H9 (cell line): ENCODE results near the gene DNTT. TPM values are rescaled to one million over a fixed set of nuclear protein-coding genes. Genes with fewer than 3 reads are reported as not detected.

Experiments used
- DNase-seq: peaks from one replicate; pipeline ENCODE4 v3.0.0-alpha.2; 2017
- H2AFZ ChIP-seq: one replicate; pipeline ENCODE4 v1.6.1; 2013; ENCODE audit warnings: mild to moderate bottlenecking, low read length, control low read depth, moderate library complexity
- H2AK5ac ChIP-seq: 2 replicates; pipeline ENCODE4 v1.6.1; 2013; ENCODE audit warnings: low read length, control low read depth, mixed read lengths; ENCODE audit not compliant: insufficient read length
- H2BK120ac ChIP-seq: one replicate; pipeline ENCODE4 v1.6.1; 2013; ENCODE audit warnings: low read depth, mild to moderate bottlenecking, low read length, control low read depth, inconsistent platforms; ENCODE audit not compliant: poor library complexity, severe bottlenecking
- H2BK12ac ChIP-seq: 2 replicates; pipeline ENCODE4 v1.6.1; 2013; ENCODE audit warnings: low read length, control low read depth, mixed read lengths, low read depth; ENCODE audit not compliant: insufficient read length
- H2BK15ac ChIP-seq: 2 replicates; pipeline ENCODE4 v1.6.1; 2013; ENCODE audit warnings: low read depth, low read length, control low read depth
- H2BK20ac ChIP-seq: one replicate; pipeline ENCODE4 v1.6.1; 2013; ENCODE audit warnings: low read depth, mild to moderate bottlenecking, low read length, control low read depth, inconsistent platforms; ENCODE audit not compliant: poor library complexity, severe bottlenecking
- H2BK5ac ChIP-seq: 2 replicates; pipeline ENCODE4 v1.6.1; 2013; ENCODE audit warnings: low read length, control low read depth, mixed read lengths; ENCODE audit not compliant: insufficient read length
- H3K14ac ChIP-seq: 2 replicates; pipeline ENCODE4 v1.6.1; 2013; ENCODE audit warnings: low read length, control low read depth; ENCODE audit not compliant: insufficient read depth
- H3K18ac ChIP-seq: 2 replicates; pipeline ENCODE4 v1.6.1; 2013; ENCODE audit warnings: low read depth, mild to moderate bottlenecking, mixed read lengths, low read length, control low read depth; ENCODE audit not compliant: insufficient read length
- H3K23ac ChIP-seq: 2 replicates; pipeline ENCODE4 v1.6.1; 2013; ENCODE audit warnings: low read length, control low read depth, mixed read lengths, low read depth; ENCODE audit not compliant: insufficient read length
- H3K23me2 ChIP-seq: 2 replicates; pipeline ENCODE4 v1.6.1; 2013; ENCODE audit warnings: low read depth, mild to moderate bottlenecking, mixed read lengths, low read length, control low read depth; ENCODE audit not compliant: insufficient read length, poor library complexity, severe bottlenecking
- H3K27ac ChIP-seq: 2 replicates; pipeline ENCODE4 v1.5.1; 2013; ENCODE audit warnings: low read length, control low read depth, mixed read lengths, low read depth; ENCODE audit not compliant: insufficient read length
- H3K27me3 ChIP-seq: 2 replicates; pipeline ENCODE4 v1.6.1; 2013; ENCODE audit warnings: low read length, control low read depth, inconsistent platforms; ENCODE audit not compliant: insufficient read depth
- H3K4ac ChIP-seq: 2 replicates; pipeline ENCODE4 v1.6.1; 2013; ENCODE audit warnings: low read depth, mild to moderate bottlenecking, control low read depth, inconsistent platforms, low read length, moderate library complexity
- H3K4me1 ChIP-seq: 2 replicates; pipeline ENCODE4 v1.6.1; 2013; ENCODE audit warnings: low read length, control low read depth, inconsistent platforms; ENCODE audit not compliant: insufficient read depth
- H3K4me2 ChIP-seq: 2 replicates; pipeline ENCODE4 v1.6.1; 2013; ENCODE audit warnings: low read length, control low read depth, mixed read lengths; ENCODE audit not compliant: insufficient read length, insufficient read depth
- H3K56ac ChIP-seq: 2 replicates; pipeline ENCODE4 v1.6.1; 2013; ENCODE audit warnings: low read depth, mild to moderate bottlenecking, mixed read lengths, low read length, control low read depth; ENCODE audit not compliant: insufficient read length
- H3K79me1 ChIP-seq: 2 replicates; pipeline ENCODE4 v1.6.1; 2013; ENCODE audit warnings: low read depth, mild to moderate bottlenecking, moderate library complexity, low read length, control low read depth, inconsistent platforms; ENCODE audit not compliant: insufficient read depth, poor library complexity, severe bottlenecking
- H3K79me2 ChIP-seq: 2 replicates; pipeline ENCODE4 v1.6.1; 2013; ENCODE audit warnings: low read length, control low read depth, inconsistent platforms; ENCODE audit not compliant: insufficient read depth
- H3K9ac ChIP-seq: 2 replicates; pipeline ENCODE4 v1.6.1; 2013; ENCODE audit warnings: low read length, control low read depth, mixed read lengths; ENCODE audit not compliant: insufficient read length; ENCODE audit errors: extremely low read depth
- H3K9me3 ChIP-seq: one replicate; pipeline ENCODE4 v1.6.1; 2013; ENCODE audit warnings: low read depth, low read length, inconsistent platforms; ENCODE audit not compliant: control insufficient read depth
- H3T11ph ChIP-seq: one replicate; pipeline ENCODE4 v1.6.1; 2013; ENCODE audit warnings: mild to moderate bottlenecking, low read length, control low read depth, inconsistent platforms
- H4K20me1 ChIP-seq: one replicate; pipeline ENCODE4 v1.6.1; 2013; ENCODE audit not compliant: control insufficient read depth, insufficient read length, insufficient read depth
- H4K5ac ChIP-seq: 2 replicates; pipeline ENCODE4 v1.6.1; 2013; ENCODE audit warnings: low read depth, mild to moderate bottlenecking, mixed read lengths, low read length, control low read depth; ENCODE audit not compliant: insufficient read length
- H4K8ac ChIP-seq: replicated peaks from 2 replicates; pipeline ENCODE4 v1.6.1; 2013; ENCODE audit warnings: low read length, control low read depth, mixed read lengths, low read depth; ENCODE audit not compliant: insufficient read length
- H4K91ac ChIP-seq: 2 replicates; pipeline ENCODE4 v1.6.1; 2013; ENCODE audit warnings: low read depth, mild to moderate bottlenecking, moderate library complexity, mixed read lengths, low read length, control low read depth; ENCODE audit not compliant: insufficient read length
- H3K27ac Mint-ChIP-seq, 3 experiments: 2 replicates in 2 of 3; 3 replicates in 1 of 3; pipeline ENCODE4 v1.8.0; 2020 to 2021; ENCODE audit warnings: mixed read lengths in 3 of 3, mild to moderate bottlenecking in 1 of 3, moderate library complexity in 1 of 3
- H3K27me3 Mint-ChIP-seq: 2 replicates; pipeline ENCODE4 v1.8.0; 2021; ENCODE audit warnings: low read depth, mild to moderate bottlenecking, moderate library complexity, mixed read lengths
- H3K36me3 Mint-ChIP-seq, 3 experiments: 2 replicates in 2 of 3; 3 replicates in 1 of 3; pipeline ENCODE4 v1.8.0; 2020 to 2021; ENCODE audit warnings: low read depth in 3 of 3, mixed read lengths in 3 of 3; ENCODE audit not compliant: insufficient read depth in 1 of 3
- H3K4me1 Mint-ChIP-seq, 2 experiments: 2 replicates each; pipeline ENCODE4 v1.8.0; 2020; ENCODE audit warnings: mixed read lengths in 2 of 2
- H3K4me3 Mint-ChIP-seq, 2 experiments: 2 replicates in 1 of 2; 3 replicates in 1 of 2; pipeline ENCODE4 v1.8.0; 2020 to 2021; ENCODE audit warnings: mild to moderate bottlenecking in 2 of 2, mixed read lengths in 2 of 2, moderate library complexity in 1 of 2
- H3K9me3 Mint-ChIP-seq, 2 experiments: 2 replicates in 1 of 2; 3 replicates in 1 of 2; pipeline ENCODE4 v1.8.0; 2020; ENCODE audit warnings: mild to moderate bottlenecking in 2 of 2, mixed read lengths in 2 of 2, moderate library complexity in 1 of 2
- CTCF ChIP-seq: fragments of 200-600 bp; sonication (generic); conservative IDR thresholded peaks from 3 replicates; pipeline ENCODE4 v1.8.0; 2021; ENCODE audit warnings: antibody characterized with exemption, mild to moderate bottlenecking
- WGBS: extraction: QIAGEN DNeasy Blood & Tissue Kit; methylation state at CpG from one replicate; pipeline ENCODE4 v1.1.7; 2013; ENCODE audit warnings: missing lambda C conversion rate, low lambda C conversion rate, mixed read lengths; ENCODE audit not compliant: insufficient read length; ENCODE audit errors: extremely low coverage; 5-methylcytosine and 5-hydroxymethylcytosine counted together
- total RNA-seq: library from RNA; stranded (reverse); gene quantifications from 2 replicates; pipeline ENCODE4 v1.2.1, GENCODE V29; 2021

The DNTT gene
- total RNA-seq, 1 experiment from 2014 or later: not detected

- H3K79me2 ChIP-seq: no peaks in the 10 kb centered on the region
- no peak overlapping the region for H3K56ac ChIP-seq
- no peaks in the 10 kb centered on the region for H4K20me1 ChIP-seq
- H3K9me3 ChIP-seq: no peaks in the 10 kb centered on the region
- no peak overlapping the region for H3K4ac ChIP-seq
- no peak overlapping the region for H3K27ac Mint-ChIP-seq
- H2BK120ac ChIP-seq: no peak overlapping the region
- H3K4me3 Mint-ChIP-seq: no peak overlapping the region
- no peak overlapping the region for H2AFZ ChIP-seq
- peaks cover 5% of the 10 kb centered on the region for H3K4me1 ChIP-seq
- H2BK12ac ChIP-seq: no peak overlapping the region
- H3K27ac ChIP-seq: no peak overlapping the region
- H3K18ac ChIP-seq: no peak overlapping the region
- H3K23me2 ChIP-seq: no peaks in the 10 kb centered on the region
- no peak overlapping the region for H4K91ac ChIP-seq
- no peak overlapping the region for H2BK5ac ChIP-seq
- H2BK15ac ChIP-seq: no peak overlapping the region
- H3K23ac ChIP-seq: no peak overlapping the region
- H3K9me3 Mint-ChIP-seq: no peaks in the 10 kb centered on the region
- no peak overlapping the region for H2AK5ac ChIP-seq
- TF ChIP-seq CTCF: no peak
- no peak overlapping the region for H3K9ac ChIP-seq
- H3K4me1 Mint-ChIP-seq: peaks cover 13 to 24% of the 10 kb centered on the region in 2 experiments
- H3K27me3 ChIP-seq: no peaks in the 10 kb centered on the region
- no peak overlapping the region for H3K14ac ChIP-seq
- no peaks in the 10 kb centered on the region for H3K27me3 Mint-ChIP-seq
- H3K4me2 ChIP-seq: no peak overlapping the region
- H4K5ac ChIP-seq: no peak overlapping the region
- H2BK20ac ChIP-seq: no peak overlapping the region
- no peak for DNase-seq
- no peak overlapping the region for H3T11ph ChIP-seq
- H3K36me3 Mint-ChIP-seq: no peaks in the 10 kb centered on the region
- H4K8ac ChIP-seq: no peak overlapping the region
- H3K79me1 ChIP-seq: no peaks in the 10 kb centered on the region
- no CpG with 5 or more reads among the region's 9 CpGs for WGBS
Measured at GRCh38 chr10:96289218-96289910, 14.9 kb upstream of the DNTT start.
